GM12878 (cell line): ENCODE measurements around the gene HSCB. TPM values are rescaled to one million over a fixed set of nuclear protein-coding genes. Genes with fewer than 3 reads are reported as not detected.
A peak's percentile ranks its signal among the peaks of the same experiment; 100 is the strongest.

Experiments used
- ATAC-seq: fragments of 200-7000 bp; cut with Tn5 transposase; 3 replicates; pipeline ENCODE4 v1.9.1; 2020; ENCODE audit warnings: mild to moderate bottlenecking, moderate library complexity
- BruUV-seq: library from RNA; stranded (reverse); fragments of 400-500 nt; replicated peaks from 2 replicates; lab custom pipeline; 2021; lab: Mats Ljungman, UMichigan
- CTCF ChIA-PET: fragments of 300-600 bp; sonication (Branson Sonifier 250); formaldehyde crosslinking; extraction: SDS; loops from one replicate; lab custom pipeline; 2021; ENCODE audit warnings: inconsistent platforms; lab: Yijun Ruan, JAX
- POLR2A ChIA-PET: fragments of 350-600 bp; formaldehyde crosslinking; extraction: SDS; loops from one replicate; lab custom pipeline; 2021; ENCODE audit warnings: inconsistent platforms; lab: Charles Lee
- RAD21 ChIA-PET: fragments of 300-600 bp; sonication (Branson Sonifier 250); formaldehyde crosslinking; loops from one replicate; lab custom pipeline; 2023; ENCODE audit warnings: antibody characterized with exemption; ENCODE audit not compliant: unreplicated experiment; lab: Charles Lee
- SMC1A ChIA-PET: fragments of 300-600 bp; sonication (Branson Sonifier 250); formaldehyde crosslinking; loops from one replicate; lab custom pipeline; 2023; ENCODE audit not compliant: unreplicated experiment, uncharacterized antibody; lab: Charles Lee
- DNase-seq: peaks from one replicate; pipeline ENCODE4 v3.0.0-alpha.2; 2011; ENCODE audit warnings: low read depth, low spot score
- FAIRE-seq: peaks from 3 replicates; lab custom pipeline; 2011; peaks lifted over from hg19 to GRCh38; lab: Jason Lieb, UNC
- H2AFZ ChIP-seq: 2 replicates; pipeline ENCODE4 v1.6.0; 2011; ENCODE audit warnings: low read depth, low read length, control low read depth; ENCODE audit not compliant: control insufficient read depth
- H3K27ac ChIP-seq: 2 replicates; pipeline ENCODE4 v1.5.1; 2011; ENCODE audit warnings: control low read depth; ENCODE audit not compliant: control insufficient read depth, insufficient read depth
- H3K27me3 ChIP-seq, 2 experiments: replicated peaks in 1 of 2; 2 replicates each; pipeline versions ENCODE4 v1.6.0 to v1.6.1; 2011; ENCODE audit warnings: low read length in 1 of 2; ENCODE audit not compliant: control insufficient read depth in 2 of 2, insufficient read depth in 2 of 2
- H3K36me3 ChIP-seq, 2 experiments: 2 replicates each; pipeline ENCODE4 v1.5.1; 2011; ENCODE audit warnings: low read length in 1 of 2; ENCODE audit not compliant: control insufficient read depth in 2 of 2, insufficient read depth in 2 of 2
- H3K4me1 ChIP-seq: 2 replicates; pipeline ENCODE4 v1.6.1; 2011; ENCODE audit warnings: mild to moderate bottlenecking, low read length, moderate library complexity, mixed read lengths; ENCODE audit not compliant: control insufficient read depth, insufficient read depth
- H3K4me2 ChIP-seq: 2 replicates; pipeline ENCODE4 v1.6.0; 2011; ENCODE audit warnings: control low read depth; ENCODE audit not compliant: control insufficient read depth, insufficient read depth
- H3K4me3 ChIP-seq: fragments of 200-600 bp; sonication (generic); 2 replicates; pipeline ENCODE4 v1.5.1; 2016
- H3K79me2 ChIP-seq: 2 replicates; pipeline ENCODE4 v1.6.0; 2011; ENCODE audit warnings: low read length; ENCODE audit not compliant: control insufficient read depth, insufficient read depth
- H3K9ac ChIP-seq: 2 replicates; pipeline ENCODE4 v1.8.0; 2011; ENCODE audit warnings: low read length, control low read depth, mixed read lengths; ENCODE audit not compliant: control insufficient read depth, insufficient read depth
- H3K9me3 ChIP-seq: replicated peaks from 3 replicates; pipeline ENCODE4 v1.5.1; 2011; ENCODE audit warnings: mild to moderate bottlenecking, low read length; ENCODE audit not compliant: control insufficient read depth, insufficient read depth
- H4K20me1 ChIP-seq: 2 replicates; pipeline ENCODE4 v1.6.0; 2011; ENCODE audit not compliant: control insufficient read depth, insufficient read depth
- ATF3 ChIP-seq: IDR thresholded peaks from 2 replicates; pipeline ENCODE4 v1.6.1; 2011; ENCODE audit warnings: low read depth, mild to moderate bottlenecking, low read length, moderate library complexity, borderline replicate concordance; ENCODE audit errors: extremely low read depth
- BHLHE40 ChIP-seq, 2 experiments: fragments of 450-650 bp in 1 of 2; IDR thresholded peaks; 2 replicates each; pipeline ENCODE4 v1.6.1; 2011 to 2017; ENCODE audit warnings: low read depth in 2 of 2, borderline replicate concordance in 1 of 2, improper control_type of control experiment in 1 of 2, low read length in 1 of 2, mild to moderate bottlenecking in 1 of 2
- CBFB ChIP-seq: IDR thresholded peaks from 2 replicates; pipeline ENCODE4 v1.6.1; 2016; ENCODE audit warnings: antibody characterized with exemption, low read depth
- CREM ChIP-seq: IDR thresholded peaks from 2 replicates; pipeline ENCODE4 v1.6.1; 2014; ENCODE audit warnings: antibody characterized with exemption, low read depth
- E4F1 ChIP-seq: fragments of 450-650 bp; IDR thresholded peaks from 2 replicates; pipeline ENCODE4 v1.6.1; 2018; ENCODE audit warnings: borderline replicate concordance, mild to moderate bottlenecking; ENCODE audit not compliant: partially characterized antibody
- EED ChIP-seq: sonication (generic); IDR thresholded peaks from 2 replicates; pipeline ENCODE4 v1.6.1; 2016; ENCODE audit warnings: antibody characterized with exemption, low read depth
- ETV6 ChIP-seq, 2 experiments: fragments of 450-650 bp in 1 of 2; IDR thresholded peaks in 1 of 2; conservative IDR thresholded peaks in 1 of 2; 2 replicates each; pipeline ENCODE4 v1.6.1; 2014; ENCODE audit warnings: antibody characterized with exemption in 1 of 2, borderline replicate concordance in 1 of 2, low read depth in 1 of 2, mild to moderate bottlenecking in 1 of 2, moderate library complexity in 1 of 2
- IKZF2 ChIP-seq, 2 experiments: fragments of 450-650 bp; IDR thresholded peaks; 2 replicates each; pipeline ENCODE4 v1.6.1; 2017; ENCODE audit warnings: mild to moderate bottlenecking in 2 of 2, moderate library complexity in 2 of 2
- MYB ChIP-seq: fragments of 150-350 bp; IDR thresholded peaks from 2 replicates; pipeline ENCODE4 v1.6.1; 2014; ENCODE audit warnings: mild to moderate bottlenecking, low read depth, low read length, borderline replicate concordance
- NRF1 ChIP-seq: conservative IDR thresholded peaks from 2 replicates; pipeline ENCODE4 v1.6.1; 2011; ENCODE audit warnings: mild to moderate bottlenecking, low read depth, low read length, improper control_type of control experiment
- POLR2A ChIP-seq: IDR thresholded peaks from 2 replicates; pipeline ENCODE4 v1.6.1; 2011; ENCODE audit warnings: low read depth, mild to moderate bottlenecking, low read length
- POU2F2 ChIP-seq: IDR thresholded peaks from 3 replicates; pipeline ENCODE4 v1.6.1; 2011; ENCODE audit warnings: low read depth, mild to moderate bottlenecking, low read length, borderline replicate concordance
- RELA ChIP-seq: fragments of 450-650 bp; IDR thresholded peaks from 2 replicates; pipeline ENCODE4 v1.8.0; 2014; ENCODE audit warnings: borderline replicate concordance; ENCODE audit not compliant: partially characterized antibody
- SIN3A ChIP-seq: IDR thresholded peaks from 2 replicates; pipeline ENCODE4 v1.6.1; 2012; ENCODE audit warnings: low read depth, low read length, improper control_type of control experiment
- STAT3 ChIP-seq: IDR thresholded peaks from 2 replicates; pipeline ENCODE4 v1.6.1; 2011; ENCODE audit warnings: low read depth, low read length, improper control_type of control experiment
- TCF7 ChIP-seq: IDR thresholded peaks from 2 replicates; pipeline ENCODE4 v1.6.1; 2014; ENCODE audit warnings: antibody characterized with exemption, borderline replicate concordance
- YY1 ChIP-seq: IDR thresholded peaks from 2 replicates; pipeline ENCODE4 v1.6.1; 2011; ENCODE audit warnings: low read depth, mild to moderate bottlenecking, low read length
- ZNF274 ChIP-seq: IDR thresholded peaks from one replicate; pipeline ENCODE4 v1.8.0; 2011; ENCODE audit not compliant: insufficient read length, insufficient read depth
- WGBS: methylation state at CpG from one replicate; pipeline ENCODE4 v1.1.6; 2016; ENCODE audit warnings: low lambda C conversion rate; ENCODE audit not compliant: insufficient replicate concordance, insufficient coverage; ENCODE audit errors: missing lambda C conversion rate; 5-methylcytosine and 5-hydroxymethylcytosine counted together
- in situ Hi-C: fragments of 300-500 bp; cut with MboI; formaldehyde crosslinking; loops from 9 replicates; pipeline ENCODE4 v1.14.3; 2018; ENCODE audit warnings: mixed read lengths
- intact Hi-C: fragments of 100-400 bp; cut with micrococcal nuclease; formaldehyde crosslinking; loops from one replicate; pipeline ENCODE4 v1.14.2; 2022; ENCODE audit not compliant: unreplicated experiment
- polyA plus RNA-seq, 11 experiments: library from polyadenylated mRNA; depleted of rRNA in 4 of 11; unstranded in 6 of 11; stranded (reverse) in 5 of 11; fragments of >200 nt; fragmentation: Nextera tagmentation in 4 of 11; fragmentation: Illumina TruSeq in 1 of 11; extraction: Ambion mirVana in 4 of 11; extraction: Trizol in 1 of 11; gene quantifications; 1 replicate in 1 of 11; 2 replicates in 10 of 11; pipeline versions ENCODE4 v1.2.1 to v1.2.3, GENCODE V29; 2011 to 2016; ENCODE audit warnings: inconsistent platforms in 2 of 11, missing spikeins in 2 of 11, low read depth in 1 of 11
- total RNA-seq, 4 experiments: library from RNA; depleted of rRNA in 3 of 4; stranded (reverse); fragments of >200 nt in 3 of 4; fragmentation: Illumina TruSeq in 1 of 4; extraction: Trizol in 1 of 4; gene quantifications; 2 replicates each; pipeline versions ENCODE4 v1.2.1 to v1.2.3, GENCODE V29; 2013 to 2021

Gene HSCB
- total and polyA plus RNA-seq, 10 of the 15 experiments (the other 5 are each of a cell fraction or from before 2014, with no cell fraction given) = 10.6 to 28.4 (median 20.8) TPM

GRCh38 chr22:28800308-28801041 lies 58.6 kb downstream of the HSCB start, which contains the start of gene XBP1 (continued):
- TF ChIP-seq ETV6 (conservative IDR thresholded peaks at IDR 0.05 in 1 of 2, IDR thresholded peaks at IDR 0.05 in 1 of 2; ENCODE audit: borderline replicate concordance in 1 of 2, low read depth in 1 of 2) (no peak), TCF7 (no peak), POU2F2 (peak; percentile 64; the same call in 2 of the 3 replicates), ZNF274 (no peak), STAT3 (no peak)
- TF ChIP-seq, all 136 proteins: peak for 50

GRCh38 chr22:28801845-28802594 lies 60.2 kb downstream of the HSCB start:
- RAD21 ChIA-PET = interaction anchor here (0.6 to 7.8 kb wide), 9 partner anchors 8 to 238 kb away, joined by 3 to 74 read pairs (median 5); no protein-coding TSS in a partner anchor
- ATAC-seq = no peak
- SMC1A ChIA-PET = interaction anchor here (0.6 to 12.5 kb wide), 12 partner anchors 10 to 349 kb away, joined by 3 to 130 read pairs (median 4); partner anchors contain the start of gene CCDC117
- TF ChIP-seq CBFB = no peak
- TF ChIP-seq CREM = no peak
- TF ChIP-seq EED = peak; percentile 72; the same call in 1 of the 2 replicates
- TF ChIP-seq ATF3 = no peak
- no peak for TF ChIP-seq STAT3
- TF ChIP-seq MYB = no peak
- no peak for TF ChIP-seq NRF1
- no peak for TF ChIP-seq E4F1
- TF ChIP-seq YY1 = no peak
- peak; percentile 58 to 68; a peak in 2 of 4 replicates for TF ChIP-seq BHLHE40 (IDR thresholded peaks at IDR 0.05; ENCODE audit: borderline replicate concordance in 1 of 2, low read depth in 2 of 2, low read length in 1 of 2)
- no peak for TF ChIP-seq SIN3A
- TF ChIP-seq POLR2A = 0 out of 2 replicates have a peak, but pooled peaks have one; percentile 7
- TF ChIP-seq IKZF2 (IDR thresholded peaks at IDR 0.05) = peak; percentile 25 to 49
- TF ChIP-seq RELA = no peak

More at GRCh38 chr22:28801845-28802594, 60.2 kb downstream of the HSCB start:
- peaks cover 3% of the 10 kb centered on the region; the same call in 1 of the 2 replicates for H3K4me1 ChIP-seq
- H3K9me3 ChIP-seq = no peaks in the 10 kb centered on the region
- intact Hi-C loops = loop anchor here (2.0 kb wide), 1 partner anchor 27 kb away; no protein-coding TSS in a partner anchor
- peak overlapping the region; percentile 84 for H3K4me2 ChIP-seq
- H3K4me3 ChIP-seq = peak overlapping the region; percentile 73
- no peaks in the 10 kb centered on the region for H3K27me3 ChIP-seq
- H3K36me3 ChIP-seq = peaks cover 0 to under 1% of the 10 kb centered on the region in 2 experiments; a peak in 1 of 4 replicates
- no TSS peak for BruUV-seq
- FAIRE-seq (no peak), DNase-seq (no peak)
- in situ Hi-C loops = no loop called here
- H4K20me1 ChIP-seq = no peaks in the 10 kb centered on the region
- H3K9ac ChIP-seq = peak overlapping the region; percentile 99
- 11% methylated on average over 14 of the region's 14 CpGs for WGBS
- ChIA-PET POLR2A (interaction anchor here (0.6 to 7.5 kb wide), 10 partner anchors 9 to 883 kb away, joined by 3 to 78 read pairs (median 6); partner anchors contain the start of genes CCDC117, CHEK2, HSCB and PITPNB), CTCF (interaction anchor here (0.6 to 5.3 kb wide), 13 partner anchors 10 to 352 kb away, joined by 3 to 26 read pairs (median 4); partner anchors contain the start of gene CCDC117)
- peak overlapping the region; percentile 41 for H2AFZ ChIP-seq
- H3K27ac ChIP-seq = peak overlapping the region; percentile 95
- H3K79me2 ChIP-seq = peaks cover 49% of the 10 kb centered on the region
